Esophagus squamous epithelium (tissue), 5 donors: Measurements from ENCODE around the gene HOXD9. TPM values are rescaled to one million over a fixed set of nuclear protein-coding genes. Genes with fewer than 3 reads are reported as not detected.

Source experiments
- DNase-seq: peaks from one replicate; lab custom pipeline; 2025; lab: John Stamatoyannopoulos, UW
- H3K27ac ChIP-seq, 4 donors: fragments of 200-600 bp; sonication (generic); one replicate each; pipeline ENCODE4 v1.5.1; 2016 to 2019; ENCODE audit warnings: mild to moderate bottlenecking in 1 of 4
- H3K27me3 ChIP-seq, 4 donors: fragments of 200-600 bp; sonication (generic); 1 replicate in 3 of 4; 2 replicates in 1 of 4; pipeline versions ENCODE4 v1.5.1 to v1.6.0; 2017 to 2021; ENCODE audit warnings: antibody characterized with exemption in 1 of 4
- H3K36me3 ChIP-seq, 3 donors: fragments of 200-600 bp; sonication (generic); one replicate each; pipeline ENCODE4 v1.5.1; 2016 to 2019
- H3K4me1 ChIP-seq, 3 donors: fragments of 200-600 bp; sonication (generic); one replicate each; pipeline ENCODE4 v1.5.1; 2017 to 2019
- H3K4me3 ChIP-seq, 4 donors: fragments of 200-600 bp; sonication (generic); 1 replicate in 3 of 4; 2 replicates in 1 of 4; pipeline ENCODE4 v1.5.1; 2016 to 2019; ENCODE audit warnings: mild to moderate bottlenecking in 2 of 4, moderate library complexity in 1 of 4
- H3K9me3 ChIP-seq, 3 donors: fragments of 200-600 bp; sonication (generic); one replicate each; pipeline ENCODE4 v1.5.1; 2016 to 2019
- CTCF ChIP-seq, 6 experiments: fragments of 450-650 bp in 4 of 6; fragments of 200-600 bp in 2 of 6; sonication (generic) in 2 of 6; IDR thresholded peaks; one replicate each; pipeline ENCODE4 v1.5.1; 2016 to 2019; ENCODE audit warnings: antibody characterized with exemption in 6 of 6, mild to moderate bottlenecking in 4 of 6, moderate library complexity in 4 of 6
- POLR2A ChIP-seq, 4 donors: fragments of 450-650 bp; IDR thresholded peaks; one replicate each; pipeline ENCODE4 v1.6.1; 2017; ENCODE audit warnings: antibody characterized with exemption in 4 of 4, mild to moderate bottlenecking in 4 of 4, moderate library complexity in 3 of 4
- WGBS, 2 donors: methylation state at CpG; one replicate each; pipeline ENCODE4 v1.1.5; 2018; 5-methylcytosine and 5-hydroxymethylcytosine counted together
- intact Hi-C: fragments of 100-400 bp; cut with DNase I; formaldehyde crosslinking; loops from one replicate; pipeline ENCODE4 v1.15.0; 2022
- total RNA-seq, 4 donors: library from RNA; depleted of rRNA; stranded (reverse); fragments of >200 nt; gene quantifications; one replicate each; pipeline ENCODE4 v1.1.0, GENCODE V29; 2016
- donor health status: DM: yes; HTN: yes; CAD: no.

Gene HOXD9
- total RNA-seq, 4 donors from 2014 or later: 0.61 to 3.4 TPM; not detected in 2

DNA sequence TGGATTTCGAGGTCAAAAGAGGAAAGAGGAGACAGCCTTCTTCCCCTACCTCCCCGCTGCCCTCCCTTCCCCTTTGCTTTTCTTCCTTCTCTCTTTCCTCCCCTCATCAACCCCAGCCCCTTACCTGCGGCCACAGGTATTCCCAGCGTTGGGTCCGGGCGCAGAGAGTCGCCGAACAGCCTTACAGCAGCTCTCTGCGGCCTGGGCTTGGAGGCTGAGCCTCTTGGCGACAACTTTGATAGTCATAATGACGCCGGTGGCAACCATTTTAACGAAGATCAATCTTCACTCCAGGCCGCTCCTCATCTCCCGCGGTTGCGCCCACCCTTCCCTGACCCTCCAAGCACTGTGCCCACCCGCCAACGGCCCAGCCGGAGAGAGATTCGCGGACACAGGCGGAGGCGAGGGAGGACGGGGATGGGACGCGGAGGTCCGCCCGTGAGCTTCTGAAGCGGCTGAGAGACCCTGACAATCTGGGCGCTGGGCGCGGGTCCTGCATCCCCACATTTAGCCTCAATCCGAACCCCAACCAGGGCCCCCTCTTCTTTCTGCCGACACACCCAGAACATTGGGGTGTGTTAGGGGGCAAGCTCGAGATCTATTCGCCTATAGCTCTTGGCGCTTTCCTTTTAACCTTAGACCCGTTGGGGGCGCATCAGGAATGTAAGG lies 37.3 kb upstream of the HOXD9 start:
- H3K9me3 ChIP-seq: peaks cover 0 to 20% (median 13%) of the 10 kb centered on the region in 3 donors
- DNase-seq: no peak
- WGBS, 2 donors: 8 to 14% methylated on average over 17 to 21 of the region's 40 CpGs
- H3K27me3 ChIP-seq: peaks cover 57 to 100% (median 85%) of the 10 kb centered on the region in 4 donors
- no peak overlapping the region for H3K27ac ChIP-seq
- no peak overlapping the region for H3K4me3 ChIP-seq
- H3K4me1 ChIP-seq: peaks cover 8 to 65% (median 17%) of the 10 kb centered on the region in 3 donors
- no peaks in the 10 kb centered on the region for H3K36me3 ChIP-seq
- no peak for TF ChIP-seq CTCF (IDR thresholded peaks at IDR 0.05)
- TF ChIP-seq POLR2A (IDR thresholded peaks at IDR 0.05): no peak
- intact Hi-C loops: loop anchor here (10.0 kb wide), 1 partner anchor 720 kb away; no protein-coding TSS in a partner anchor

- DNase-seq: no peak
- H3K4me3 ChIP-seq: no peak overlapping the region
- H3K27me3 ChIP-seq: peaks cover 50 to 100% (median 85%) of the 10 kb centered on the region in 4 donors
- no peak for TF ChIP-seq POLR2A (IDR thresholded peaks at IDR 0.05)
- TF ChIP-seq CTCF (IDR thresholded peaks at IDR 0.05): peak in 2 of 6 experiments; percentile 21 to 37
- WGBS, 2 donors: 6 to 7% methylated on average over 23 to 32 of the region's 46 CpGs
- no peak overlapping the region for H3K27ac ChIP-seq
- peaks cover 8 to 57% (median 14%) of the 10 kb centered on the region in 3 donors for H3K4me1 ChIP-seq
- peaks cover 0 to 12% (median 12%) of the 10 kb centered on the region in 3 donors for H3K9me3 ChIP-seq
- no peaks in the 10 kb centered on the region for H3K36me3 ChIP-seq
- intact Hi-C loops: loop anchor here (10.0 kb wide), 1 partner anchor 721 kb away; no protein-coding TSS in a partner anchor
Observed at GRCh38 chr2:176085861-176086771, 36.4 kb upstream of the HOXD9 start.

GRCh38 chr2:176087330-176088047 lies 35.0 kb upstream of the HOXD9 start:
- H3K4me1 ChIP-seq: peaks cover 10 to 54% (median 14%) of the 10 kb centered on the region in 3 donors
- intact Hi-C loops: loop anchor here (10.0 kb wide), 1 partner anchor 723 kb away; no protein-coding TSS in a partner anchor

More at GRCh38 chr2:176087330-176088047, 35.0 kb upstream of the HOXD9 start:
- H3K27ac ChIP-seq: no peak overlapping the region
- H3K36me3 ChIP-seq: no peaks in the 10 kb centered on the region
- TF ChIP-seq POLR2A (IDR thresholded peaks at IDR 0.05): no peak
- no peak for TF ChIP-seq CTCF (IDR thresholded peaks at IDR 0.05)
- 31 to 38% methylated on average over 7 to 22 of the region's 29 CpGs for WGBS, 2 donors
- H3K4me3 ChIP-seq: peak overlapping the region in 1 of 4 donors; percentile 56
- peaks cover 42 to 100% (median 85%) of the 10 kb centered on the region in 4 donors for H3K27me3 ChIP-seq
- H3K9me3 ChIP-seq: no peaks in the 10 kb centered on the region
- no peak for DNase-seq
